Cardiac muscle cell (in vitro differentiated cells and primary cell): ENCODE data around the gene MMS19. TPM values are rescaled to one million over a fixed set of nuclear protein-coding genes. Genes with fewer than 3 reads are reported as not detected.
A peak's percentile ranks its signal among the peaks of the same experiment; 100 is the strongest.
"Not testable (repeated sequence)": the region's sequence is repeated elsewhere in the genome, so short reads cannot be mapped to it uniquely, and the experiment has no call there.

Experiments
- DNase-seq, 2 donors: peaks; one replicate each; pipeline versions ENCODE4 v3.0.0 to v3.0.0-alpha.2; 2010 to 2017; ENCODE audit warnings: low read depth in 1 of 2, low spot score in 1 of 2
- H3K27ac ChIP-seq: fragments of 200-600 bp; sonication (generic); 2 replicates; pipeline ENCODE4 v1.5.1; 2016
- H3K27me3 ChIP-seq: fragments of 200-600 bp; sonication (generic); 2 replicates; pipeline ENCODE4 v1.6.0; 2016; ENCODE audit warnings: control low read depth
- H3K36me3 ChIP-seq: fragments of 200-600 bp; sonication (generic); 2 replicates; pipeline ENCODE4 v1.5.1; 2016; ENCODE audit warnings: control low read depth
- H3K4me1 ChIP-seq: fragments of 200-600 bp; sonication (generic); 2 replicates; pipeline ENCODE4 v1.8.1; 2017; ENCODE audit warnings: low read depth, mild to moderate bottlenecking, mixed run types
- H3K4me3 ChIP-seq: fragments of 200-600 bp; sonication (generic); 2 replicates; pipeline ENCODE4 v1.5.1; 2016; ENCODE audit warnings: mild to moderate bottlenecking
- H3K9me3 ChIP-seq: fragments of 200-600 bp; sonication (generic); 2 replicates; pipeline ENCODE4 v1.5.1; 2017; ENCODE audit warnings: low read depth, mild to moderate bottlenecking, control low read depth
- polyA plus RNA-seq: library from polyadenylated mRNA; unstranded; fragments of >200 nt; fragmentation: Nextera tagmentation; extraction: Ambion mirVana; gene quantifications from 2 replicates; pipeline ENCODE4 v1.2.1, GENCODE V29; 2016
- total RNA-seq: library from RNA; depleted of rRNA; stranded (reverse); fragments of >200 nt; gene quantifications from 2 replicates; pipeline ENCODE4 v1.2.3, GENCODE V29; 2016
- TF ChIP-seq, protein P1 (sequence below): IDR thresholded peaks from 2 replicates; pipeline ENCODE4 v1.5.1; 2012; ENCODE audit warnings: low read depth, mild to moderate bottlenecking, low read length

Gene MMS19
- total and polyA plus RNA-seq, 2 experiments from 2014 or later, result 72.5 to 94.0 TPM

- Histone ChIP-seq H3K27ac (peak overlapping the region; percentile 68), H3K27me3 (no peaks in the 10 kb centered on the region), H3K4me3 (peak overlapping the region; percentile 62), H3K4me1 (peaks cover 11% of the 10 kb centered on the region), H3K36me3 (peaks cover 29% of the 10 kb centered on the region), H3K9me3 (no peaks in the 10 kb centered on the region)
- DNase-seq, result peak; percentile 52 to 60
- TF ChIP-seq, protein P1, sequence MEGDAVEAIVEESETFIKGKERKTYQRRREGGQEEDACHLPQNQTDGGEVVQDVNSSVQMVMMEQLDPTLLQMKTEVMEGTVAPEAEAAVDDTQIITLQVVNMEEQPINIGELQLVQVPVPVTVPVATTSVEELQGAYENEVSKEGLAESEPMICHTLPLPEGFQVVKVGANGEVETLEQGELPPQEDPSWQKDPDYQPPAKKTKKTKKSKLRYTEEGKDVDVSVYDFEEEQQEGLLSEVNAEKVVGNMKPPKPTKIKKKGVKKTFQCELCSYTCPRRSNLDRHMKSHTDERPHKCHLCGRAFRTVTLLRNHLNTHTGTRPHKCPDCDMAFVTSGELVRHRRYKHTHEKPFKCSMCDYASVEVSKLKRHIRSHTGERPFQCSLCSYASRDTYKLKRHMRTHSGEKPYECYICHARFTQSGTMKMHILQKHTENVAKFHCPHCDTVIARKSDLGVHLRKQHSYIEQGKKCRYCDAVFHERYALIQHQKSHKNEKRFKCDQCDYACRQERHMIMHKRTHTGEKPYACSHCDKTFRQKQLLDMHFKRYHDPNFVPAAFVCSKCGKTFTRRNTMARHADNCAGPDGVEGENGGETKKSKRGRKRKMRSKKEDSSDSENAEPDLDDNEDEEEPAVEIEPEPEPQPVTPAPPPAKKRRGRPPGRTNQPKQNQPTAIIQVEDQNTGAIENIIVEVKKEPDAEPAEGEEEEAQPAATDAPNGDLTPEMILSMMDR, result no peak
Measured at GRCh38 chr10:97427571-97428179, 70.5 kb downstream of the MMS19 start.

GRCh38 chr10:97426776-97427570 is 71.2 kb downstream of the MMS19 start:
- H3K9me3 ChIP-seq, result no peaks in the 10 kb centered on the region
- DNase-seq, result peak in 1 of 2 donors; percentile 39
- TF ChIP-seq, protein P1, result no peak

GRCh38 chr10:97425964-97426775 is 72.1 kb downstream of the MMS19 start, which contains the start of gene PGAM1:
TSS of gene PGAM1 (plus strand) at chr10:97426191. CDS start at chr10:97426308, 117 bp downstream.
- H3K4me1 ChIP-seq, result peaks cover 11% of the 10 kb centered on the region
- no peaks in the 10 kb centered on the region for H3K27me3 ChIP-seq
- DNase-seq, result peak; percentile 95 to 98
- peaks cover 19% of the 10 kb centered on the region for H3K36me3 ChIP-seq
- no peaks in the 10 kb centered on the region for H3K9me3 ChIP-seq
- peak within 1 kb of the TSS; percentile 68 for H3K27ac ChIP-seq
- TF ChIP-seq, protein P1, result peak; percentile 60
- H3K4me3 ChIP-seq, result peak within 1 kb of the TSS; percentile 62

More at GRCh38 chr10:97426776-97427570, 71.2 kb downstream of the MMS19 start:
- Histone ChIP-seq H3K4me3 (peak overlapping the region; percentile 62), H3K4me1 (peaks cover 11% of the 10 kb centered on the region), H3K27me3 (no peaks in the 10 kb centered on the region), H3K36me3 (peaks cover 27% of the 10 kb centered on the region), H3K27ac (peak overlapping the region; percentile 68)

- H3K4me1 ChIP-seq, H3K4me3 ChIP-seq, H3K27me3 ChIP-seq, H3K36me3 ChIP-seq, H3K9me3 ChIP-seq, DNase-seq: not testable (repeated sequence)
- H3K27ac ChIP-seq, result peak overlapping the region; percentile 68
Measured at GRCh38 chr10:97423757-97424098, 74.5 kb downstream of the MMS19 start.

DNA sequence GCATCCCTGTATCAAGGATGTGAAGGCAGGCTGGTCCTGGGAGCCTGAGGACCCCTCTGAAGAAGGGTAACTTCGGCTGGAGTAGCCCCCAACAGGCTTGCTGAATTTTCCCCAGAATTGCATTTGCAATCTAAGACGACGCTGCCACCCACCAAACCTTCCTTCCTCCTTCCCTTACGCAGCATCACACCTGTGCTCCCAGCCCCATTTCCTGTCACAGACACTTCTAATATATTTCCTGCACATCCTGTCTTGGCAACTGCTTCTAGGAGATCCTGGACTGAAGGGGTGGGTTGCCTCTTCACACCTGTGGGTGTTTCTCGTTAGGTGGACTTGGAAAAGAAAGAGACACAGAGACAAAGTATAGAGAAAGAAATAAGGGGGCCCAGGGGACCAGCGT is 81.7 kb downstream of the MMS19 start:
- no peaks in the 10 kb centered on the region for H3K36me3 ChIP-seq
- no peak for DNase-seq
- H3K27me3 ChIP-seq, result no peaks in the 10 kb centered on the region
- H3K27ac ChIP-seq, result no peak overlapping the region
- H3K9me3 ChIP-seq, result no peaks in the 10 kb centered on the region
- H3K4me1 ChIP-seq, result no peaks in the 10 kb centered on the region
- no peak overlapping the region for H3K4me3 ChIP-seq
- TF ChIP-seq, protein P1, result no peak
